ENCODE data around the gene TMEM51.

Gene TMEM51

GRCh38 chr1:15153184-15153841 is at the start of gene TMEM51:
Gene TMEM51, plus strand, starts transcription at chr1:15153747. Its CDS starts 61,341 bp downstream, at chr1:15215088.
- FAIRE-seq, result no peak

- FAIRE-seq, result no peak
Observed at GRCh38 chr1:15103906-15104305, 49.6 kb upstream of the TMEM51 start.

GRCh38 chr1:15104768-15105167 is 48.8 kb upstream of the TMEM51 start:
- FAIRE-seq, result no peak

GRCh38 chr1:15106608-15107007 is 46.9 kb upstream of the TMEM51 start:
- FAIRE-seq, result no peak

- FAIRE-seq, result no peak
Observed at GRCh38 chr1:15107058-15107687, 46.4 kb upstream of the TMEM51 start.

GRCh38 chr1:15107911-15108310 is 45.6 kb upstream of the TMEM51 start:
- FAIRE-seq, result no peak

GRCh38 chr1:15110128-15110866 is 43.2 kb upstream of the TMEM51 start:
- FAIRE-seq, result no peak

GRCh38 chr1:15110867-15111230 is 42.7 kb upstream of the TMEM51 start:
- no peak for FAIRE-seq

- no peak for FAIRE-seq
Observed at GRCh38 chr1:15113146-15113545, 40.4 kb upstream of the TMEM51 start.

GRCh38 chr1:15114884-15115283 is 38.7 kb upstream of the TMEM51 start:
- no peak for FAIRE-seq

GRCh38 chr1:15115542-15116330 is 37.8 kb upstream of the TMEM51 start:
- no peak for FAIRE-seq

GRCh38 chr1:15116966-15117365 is 36.6 kb upstream of the TMEM51 start:
- no peak for FAIRE-seq

GRCh38 chr1:15117671-15118325 is 35.7 kb upstream of the TMEM51 start:
- FAIRE-seq, result no peak

GRCh38 chr1:15118579-15118978 is 35.0 kb upstream of the TMEM51 start:
- FAIRE-seq, result no peak

- no peak for FAIRE-seq
Observed at GRCh38 chr1:15120251-15120945, 33.1 kb upstream of the TMEM51 start.

GRCh38 chr1:15122331-15122730 is 31.2 kb upstream of the TMEM51 start:
- FAIRE-seq, result no peak

- FAIRE-seq, result no peak
Observed at GRCh38 chr1:15123270-15123669, 30.3 kb upstream of the TMEM51 start.

GRCh38 chr1:15123925-15124324 is 29.6 kb upstream of the TMEM51 start:
- no peak for FAIRE-seq

- no peak for FAIRE-seq
Observed at GRCh38 chr1:15124362-15125100, 29.0 kb upstream of the TMEM51 start.

- FAIRE-seq, result no peak
Observed at GRCh38 chr1:15125101-15125745, 28.3 kb upstream of the TMEM51 start.

- FAIRE-seq, result no peak
Observed at GRCh38 chr1:15128077-15128476, 25.5 kb upstream of the TMEM51 start.
